ENCODE data around the gene PAN3. TPM values are rescaled to one million over a fixed set of nuclear protein-coding genes. Genes with fewer than 3 reads are reported as not detected.

The PAN3 gene
- total RNA-seq, 1 donor from 2014 or later: 12.7 TPM

Other genes starting within 250 kb of the PAN3 start
- gene PDX1, start 218.5 kb upstream of the PAN3 start, total RNA-seq: not detected
- not detected for gene CDX2, start 169.2 kb upstream of the PAN3 start, total RNA-seq
- gene URAD, start 149.9 kb upstream of the PAN3 start, total RNA-seq: not detected
- gene FLT3, start 38.0 kb upstream of the PAN3 start, total RNA-seq: 0.05 TPM

All from cardiac septum (tissue), 1 donor.